ENCODE results near the gene TMEM132C. TPM values are rescaled to one million over a fixed set of nuclear protein-coding genes. Genes with fewer than 3 reads are reported as not detected.

Gene TMEM132C
- total and polyA plus RNA-seq, 2 of the 8 experiments (the other 6 are each of a cell fraction or from before 2014, with no cell fraction given), result 0.23 to 0.76 TPM

DNA sequence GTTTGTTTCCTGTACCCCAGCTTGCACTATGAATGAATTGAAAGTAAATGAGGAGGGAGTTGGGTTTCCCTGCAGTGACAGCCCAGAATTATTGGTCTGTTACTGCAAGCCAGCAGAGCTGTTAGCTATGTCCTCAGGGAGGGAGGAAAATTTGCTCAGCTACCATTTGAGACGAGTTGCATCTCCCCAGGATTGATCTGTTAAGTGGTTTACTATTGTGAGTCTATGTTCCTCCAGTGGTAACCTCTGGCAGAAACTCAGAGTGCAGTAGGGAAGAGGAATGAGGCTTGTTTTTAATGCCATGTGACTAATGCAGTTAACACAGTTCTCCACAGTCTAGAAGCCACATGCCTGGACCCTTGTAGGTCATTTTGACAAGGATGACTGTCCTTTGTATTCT is 382.9 kb downstream of the TMEM132C start:
- WGBS, 2 experiments (ENCODE audit: extremely low coverage in 1 of 2, insufficient coverage in 1 of 2, insufficient read length in 1 of 2, insufficient replicate concordance in 2 of 2, low coverage in 1 of 2, low lambda C conversion rate in 2 of 2, missing lambda C conversion rate in 1 of 2), result 85% methylated on average over 1 of the region's 1 CpG; no CpG with 5 or more reads in 1 of the 2 experiments
- FAIRE-seq, result no peak
- no peak overlapping the region for H3K14ac ChIP-seq (ENCODE audit: insufficient read length)
- no peak for TF ChIP-seq SP1 (IDR thresholded peaks at IDR 0.05; ENCODE audit: low read depth, low read length)
- no peak for TF ChIP-seq SUZ12 (IDR thresholded peaks at IDR 0.05; ENCODE audit: low read length)
- no peak for TF ChIP-seq KDM4A (IDR thresholded peaks at IDR 0.05; ENCODE audit: low read depth, low read length, severe bottlenecking)
- TF ChIP-seq PHF8 (conservative IDR thresholded peaks at IDR 0.05; ENCODE audit: low read depth, low read length), result no peak
- no peak for TF ChIP-seq CHD1 (IDR thresholded peaks at IDR 0.05; ENCODE audit: low read depth, low read length)
- no peak for TF ChIP-seq YY1 (IDR thresholded peaks at IDR 0.05; ENCODE audit: low read depth, low read length)
- no peak for TF ChIP-seq CBX8 (IDR thresholded peaks at IDR 0.05; ENCODE audit: borderline replicate concordance, low read depth, low read length)
- no peak for TF ChIP-seq SP2 (IDR thresholded peaks at IDR 0.05; ENCODE audit: low read length)
- no peak for TF ChIP-seq SIRT6 (IDR thresholded peaks at IDR 0.05; ENCODE audit: low read length)
- TF ChIP-seq, protein P1, sequence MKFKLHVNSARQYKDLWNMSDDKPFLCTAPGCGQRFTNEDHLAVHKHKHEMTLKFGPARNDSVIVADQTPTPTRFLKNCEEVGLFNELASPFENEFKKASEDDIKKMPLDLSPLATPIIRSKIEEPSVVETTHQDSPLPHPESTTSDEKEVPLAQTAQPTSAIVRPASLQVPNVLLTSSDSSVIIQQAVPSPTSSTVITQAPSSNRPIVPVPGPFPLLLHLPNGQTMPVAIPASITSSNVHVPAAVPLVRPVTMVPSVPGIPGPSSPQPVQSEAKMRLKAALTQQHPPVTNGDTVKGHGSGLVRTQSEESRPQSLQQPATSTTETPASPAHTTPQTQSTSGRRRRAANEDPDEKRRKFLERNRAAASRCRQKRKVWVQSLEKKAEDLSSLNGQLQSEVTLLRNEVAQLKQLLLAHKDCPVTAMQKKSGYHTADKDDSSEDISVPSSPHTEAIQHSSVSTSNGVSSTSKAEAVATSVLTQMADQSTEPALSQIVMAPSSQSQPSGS (IDR thresholded peaks at IDR 0.05; ENCODE audit: low read length), result no peak
- TF ChIP-seq NANOG (IDR thresholded peaks at IDR 0.05; ENCODE audit: insufficient read depth, low read depth, low read length, poor library complexity, severe bottlenecking), result no peak
- TF ChIP-seq NRF1 (IDR thresholded peaks at IDR 0.05; ENCODE audit: low read depth, low read length), result no peak
- no peak for TF ChIP-seq POLR2AphosphoS5 (IDR thresholded peaks at IDR 0.05; ENCODE audit: low read depth, low read length)
- no peak for TF ChIP-seq SIX5 (IDR thresholded peaks at IDR 0.05; ENCODE audit: low read depth, low read length)

More for the DNA sequence above, 382.9 kb downstream of the TMEM132C start:
- H4K5ac ChIP-seq (ENCODE audit: insufficient read length, low read depth, low read length), result no peak overlapping the region
- no peak overlapping the region for H2AK5ac ChIP-seq (ENCODE audit: low read depth, low read length)
- H3K23ac ChIP-seq (ENCODE audit: insufficient read length), result no peak overlapping the region
- no peak overlapping the region for H2BK5ac ChIP-seq (ENCODE audit: low read depth, low read length)
- H4K91ac ChIP-seq (replicated peaks; ENCODE audit: insufficient read length, low read length), result no peak overlapping the region
- no peak overlapping the region for H2BK12ac ChIP-seq (ENCODE audit: low read depth, low read length)
- no peak overlapping the region for H2AFZ ChIP-seq (ENCODE audit: low read length)
- no peak overlapping the region for H2BK15ac ChIP-seq (ENCODE audit: low read length)
- H3K4me3 ChIP-seq (ENCODE audit: extremely low read depth in 1 of 4, insufficient read depth in 2 of 4, low read depth in 3 of 4, low read length in 4 of 4), result no peak overlapping the region
- no peak overlapping the region for H3K4me2 ChIP-seq (ENCODE audit: insufficient read depth in 1 of 2, low read depth in 2 of 2, low read length in 2 of 2)
- H3K79me1 ChIP-seq (ENCODE audit: low read depth, low read length), result no peaks in the 10 kb centered on the region
- no peaks in the 10 kb centered on the region for H3K27me3 ChIP-seq (replicated peaks in 1 of 4; ENCODE audit: control insufficient read depth in 3 of 4, extremely low read depth in 1 of 4, insufficient read depth in 3 of 4, low read length in 3 of 4)
- H3K18ac ChIP-seq (ENCODE audit: extremely low read depth, low read length), result no peak overlapping the region
- no peak overlapping the region for H3K4ac ChIP-seq (replicated peaks; ENCODE audit: insufficient read length, low read depth, low read length)
- H4K8ac ChIP-seq (ENCODE audit: extremely low read depth, insufficient read depth, low read length), result no peak overlapping the region
- CTCF ChIA-PET (ENCODE audit: partially characterized antibody), result interaction anchor here (1.0 to 1.4 kb wide), 2 partner anchors 9 to 132 kb away, joined by 3 read pairs; no protein-coding TSS in a partner anchor
- H3K9ac ChIP-seq (replicated peaks in 1 of 4; ENCODE audit: extremely low read depth in 1 of 4, low read depth in 3 of 4, low read length in 3 of 4), result no peak overlapping the region
- H3K4me1 ChIP-seq (replicated peaks in 1 of 4; ENCODE audit: control insufficient read depth in 3 of 4, insufficient read depth in 4 of 4, low read length in 3 of 4), result no peaks in the 10 kb centered on the region
- H3K27ac ChIP-seq (ENCODE audit: low read depth, low read length), result no peak overlapping the region
- H3K23me2 ChIP-seq (ENCODE audit: low read depth, low read length), result no peaks in the 10 kb centered on the region
- no peak overlapping the region for H2BK120ac ChIP-seq (replicated peaks; ENCODE audit: low read depth, low read length)
- POLR2A ChIA-PET (ENCODE audit: partially characterized antibody), result no interaction called here
- no peaks in the 10 kb centered on the region for H3K79me2 ChIP-seq (ENCODE audit: control insufficient read depth in 1 of 2, insufficient read depth in 2 of 2, low read length in 2 of 2)
- H3K36me3 ChIP-seq (ENCODE audit: control insufficient read depth in 2 of 4, insufficient read depth in 4 of 4, low read length in 3 of 4), result no peaks in the 10 kb centered on the region
- no peak overlapping the region for H3K56ac ChIP-seq (replicated peaks; ENCODE audit: insufficient read length, low read depth, low read length)
- no peaks in the 10 kb centered on the region for H3K9me3 ChIP-seq (ENCODE audit: insufficient read depth in 2 of 2, low read depth in 1 of 2, low read length in 1 of 2)
- no peak overlapping the region for H2BK20ac ChIP-seq (ENCODE audit: low read length)
- no peak for DNase-seq (ENCODE audit: low read depth in 1 of 2, low spot score in 2 of 2)
- no peaks in the 10 kb centered on the region for H4K20me1 ChIP-seq (replicated peaks in 1 of 2; ENCODE audit: control insufficient read depth in 1 of 2, insufficient read depth in 2 of 2, low read length in 2 of 2)
